BLaER1 (cell line): ENCODE results near the gene TTC23.
"Not testable (repeated sequence)": the region's sequence is repeated elsewhere in the genome, so short reads cannot be mapped to it uniquely, and the experiment has no call there.

Source experiments
- H3K27ac ChIP-seq: shearing (Covaris generic); formaldehyde crosslinking; 2 replicates; pipeline ENCODE4 v1.8.1; 2022
- H3K27me3 ChIP-seq: shearing (Covaris generic); formaldehyde crosslinking; 2 replicates; pipeline ENCODE4 v1.8.1; 2022
- H3K36me3 ChIP-seq: shearing (Covaris generic); formaldehyde crosslinking; 2 replicates; pipeline ENCODE4 v1.8.1; 2022
- H3K4me1 ChIP-seq: shearing (Covaris generic); formaldehyde crosslinking; 2 replicates; pipeline ENCODE4 v1.8.1; 2022
- H3K4me2 ChIP-seq: shearing (Covaris generic); formaldehyde crosslinking; 2 replicates; pipeline ENCODE4 v1.8.1; 2022
- H3K4me3 ChIP-seq: shearing (Covaris generic); formaldehyde crosslinking; 2 replicates; pipeline ENCODE4 v1.8.1; 2022
- H3K9ac ChIP-seq: shearing (Covaris generic); formaldehyde crosslinking; 2 replicates; pipeline ENCODE4 v1.8.1; 2022
- H3K9me3 ChIP-seq: shearing (Covaris generic); formaldehyde crosslinking; 2 replicates; pipeline ENCODE4 v1.8.1; 2022
- H4K20me1 ChIP-seq: shearing (Covaris generic); formaldehyde crosslinking; 2 replicates; pipeline ENCODE4 v1.8.1; 2022
- Cebpa-rat ChIP-seq: shearing (Covaris generic); IDR thresholded peaks from 2 replicates; pipeline ENCODE4 v1.8.1; 2022

TTC23 gene

DNA sequence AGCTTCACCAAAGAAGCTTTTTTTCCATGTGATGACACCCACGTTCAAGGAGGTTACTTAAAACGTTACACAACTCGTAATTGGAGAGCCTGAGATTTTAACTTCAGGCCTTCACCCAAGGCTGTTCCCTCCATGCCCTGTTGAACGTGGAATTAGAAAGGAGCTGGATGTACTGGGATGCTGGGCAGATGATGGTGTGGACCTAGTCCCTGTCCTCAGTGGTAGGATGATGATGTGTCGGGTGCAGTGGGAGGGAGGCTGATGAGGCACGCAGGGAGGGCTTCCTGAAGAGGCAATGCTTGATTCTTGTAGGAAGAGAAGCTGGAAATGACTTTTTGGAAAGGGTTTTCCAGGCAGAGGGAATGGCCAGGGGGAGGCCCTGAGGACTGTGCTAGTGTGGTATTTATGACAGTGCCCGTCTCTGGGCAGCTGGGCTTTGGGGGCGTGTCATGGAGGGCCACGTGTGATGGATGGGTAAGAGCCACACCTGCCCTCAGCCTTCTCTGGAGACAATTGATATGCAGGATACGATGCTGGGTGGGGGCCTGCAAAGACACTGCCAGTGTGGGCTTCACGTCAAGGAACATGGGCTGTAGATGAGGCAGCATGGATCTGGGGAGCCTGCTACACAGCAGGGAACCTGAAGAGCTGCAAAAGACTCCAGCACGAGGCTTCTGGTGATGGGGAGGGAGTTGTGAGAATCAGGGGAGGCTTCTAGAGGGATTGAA, 129.2 kb downstream of the TTC23 start:
- Histone ChIP-seq H3K4me3 (no peak overlapping the region), H4K20me1 (no peaks in the 10 kb centered on the region), H3K27me3 (no peaks in the 10 kb centered on the region), H3K4me1 (peaks cover 41% of the 10 kb centered on the region), H3K27ac (no peak overlapping the region), H3K4me2 (no peak overlapping the region), H3K9ac (no peak overlapping the region), H3K36me3 (no peaks in the 10 kb centered on the region), H3K9me3 (no peaks in the 10 kb centered on the region)
- TF ChIP-seq Cebpa-rat: no peak

DNA sequence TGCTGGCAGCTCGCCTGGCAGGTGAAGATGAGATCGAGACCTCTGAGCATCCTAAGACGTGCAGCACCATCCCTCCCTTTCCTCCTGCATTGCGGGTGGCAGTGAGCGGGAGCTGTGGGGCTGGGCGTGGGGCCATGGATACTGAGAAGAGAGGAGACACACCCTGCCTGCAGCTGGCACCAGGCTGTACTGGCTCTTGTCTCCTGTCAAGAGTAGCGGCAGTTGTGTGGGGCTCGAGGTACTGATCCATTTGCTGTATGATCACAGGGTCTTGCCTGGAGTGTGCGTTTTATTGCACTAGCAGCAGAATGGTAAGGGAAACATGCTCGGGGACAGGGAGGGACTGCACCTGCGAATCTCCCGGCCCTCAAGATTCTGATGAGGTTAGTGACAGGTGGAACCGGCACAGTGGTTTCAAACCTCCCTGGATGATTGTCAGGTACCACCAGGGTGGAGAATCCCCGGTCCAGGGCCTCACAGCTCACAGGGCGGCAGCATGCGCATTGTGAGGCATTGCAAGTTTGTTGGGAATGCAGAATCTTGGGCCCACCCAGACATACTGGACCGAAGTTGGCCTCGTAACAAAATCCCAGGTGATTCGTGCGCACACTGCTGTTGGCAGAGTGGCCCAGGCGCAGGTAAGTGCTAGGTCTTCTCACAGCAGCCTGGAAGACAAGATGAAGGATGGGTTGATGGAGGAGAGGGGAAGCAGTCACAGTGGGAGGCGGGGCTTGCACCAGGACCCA, 130.4 kb downstream of the TTC23 start:
- no peak overlapping the region for H3K27ac ChIP-seq
- H3K9ac ChIP-seq: no peak overlapping the region
- no peaks in the 10 kb centered on the region for H3K9me3 ChIP-seq
- H3K4me3 ChIP-seq: no peak overlapping the region
- H3K27me3 ChIP-seq: no peaks in the 10 kb centered on the region
- H4K20me1 ChIP-seq: no peaks in the 10 kb centered on the region
- no peak for TF ChIP-seq Cebpa-rat
- no peaks in the 10 kb centered on the region for H3K36me3 ChIP-seq
- H3K4me2 ChIP-seq: no peak overlapping the region
- H3K4me1 ChIP-seq: peaks cover 30% of the 10 kb centered on the region

DNA sequence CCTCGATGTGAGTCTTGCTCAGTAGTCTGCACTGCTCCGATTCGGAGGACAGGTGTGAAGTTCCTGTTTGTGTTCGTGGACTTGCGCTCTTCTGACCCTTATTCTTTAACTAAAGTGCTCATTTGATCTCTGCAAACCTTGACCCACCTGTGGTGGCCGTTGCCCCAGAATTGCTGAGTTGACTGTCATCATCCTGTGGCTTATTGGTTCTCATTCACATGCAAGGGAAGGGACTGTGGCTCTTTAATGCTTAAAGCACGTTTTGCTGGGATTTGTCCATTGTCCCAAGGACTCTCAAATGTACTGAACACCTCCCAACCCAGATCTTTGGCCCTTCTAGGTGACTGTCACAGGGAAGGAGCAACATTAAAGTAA, 131.1 kb downstream of the TTC23 start:
- H3K4me2 ChIP-seq: no peak overlapping the region
- no peak for TF ChIP-seq Cebpa-rat
- no peaks in the 10 kb centered on the region for H3K9me3 ChIP-seq
- H4K20me1 ChIP-seq: no peaks in the 10 kb centered on the region
- H3K4me3 ChIP-seq: no peak overlapping the region
- no peaks in the 10 kb centered on the region for H3K27me3 ChIP-seq
- no peaks in the 10 kb centered on the region for H3K36me3 ChIP-seq
- H3K4me1 ChIP-seq: peaks cover 23% of the 10 kb centered on the region
- H3K27ac ChIP-seq: no peak overlapping the region
- no peak overlapping the region for H3K9ac ChIP-seq

DNA sequence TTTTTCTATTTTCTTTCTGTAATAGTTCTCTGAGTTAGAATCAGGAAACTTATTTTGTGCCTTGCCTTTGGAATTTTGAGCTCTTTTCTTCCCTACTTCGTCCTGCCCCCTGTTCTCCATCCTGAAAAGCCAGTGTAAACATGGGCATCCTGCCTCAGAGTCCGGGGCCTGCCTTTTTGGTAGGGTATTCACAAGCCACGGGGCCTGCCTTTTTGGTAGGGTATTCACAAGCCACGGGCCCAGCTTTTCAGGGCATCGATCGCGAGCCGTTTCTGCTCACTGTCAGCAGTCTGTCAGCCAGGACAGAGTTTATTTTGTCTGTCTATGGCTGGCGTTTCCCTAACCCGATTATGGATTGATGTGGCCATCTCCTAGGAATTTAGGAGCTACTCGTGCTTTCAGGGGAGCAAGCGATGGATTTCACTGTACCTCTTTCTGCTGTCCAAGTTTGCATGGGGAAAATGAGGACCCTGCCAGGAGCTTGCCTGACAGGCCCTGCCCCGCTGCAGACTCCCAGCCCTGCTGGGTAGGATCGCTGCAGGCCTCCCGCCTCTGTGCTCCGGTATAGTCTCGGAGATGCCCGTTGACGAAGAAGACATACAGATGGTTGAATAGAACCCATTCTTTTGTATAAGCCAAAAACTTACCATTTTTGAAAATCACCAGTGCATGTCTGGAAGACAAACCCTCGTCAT, 131.7 kb downstream of the TTC23 start:
- Histone ChIP-seq H3K4me1 (peaks cover 18% of the 10 kb centered on the region), H3K4me2 (no peak overlapping the region), H3K9me3 (no peaks in the 10 kb centered on the region), H4K20me1 (no peaks in the 10 kb centered on the region), H3K4me3 (no peak overlapping the region), H3K36me3 (no peaks in the 10 kb centered on the region), H3K27ac (no peak overlapping the region), H3K27me3 (no peaks in the 10 kb centered on the region), H3K9ac (no peak overlapping the region)
- TF ChIP-seq Cebpa-rat: no peak

DNA sequence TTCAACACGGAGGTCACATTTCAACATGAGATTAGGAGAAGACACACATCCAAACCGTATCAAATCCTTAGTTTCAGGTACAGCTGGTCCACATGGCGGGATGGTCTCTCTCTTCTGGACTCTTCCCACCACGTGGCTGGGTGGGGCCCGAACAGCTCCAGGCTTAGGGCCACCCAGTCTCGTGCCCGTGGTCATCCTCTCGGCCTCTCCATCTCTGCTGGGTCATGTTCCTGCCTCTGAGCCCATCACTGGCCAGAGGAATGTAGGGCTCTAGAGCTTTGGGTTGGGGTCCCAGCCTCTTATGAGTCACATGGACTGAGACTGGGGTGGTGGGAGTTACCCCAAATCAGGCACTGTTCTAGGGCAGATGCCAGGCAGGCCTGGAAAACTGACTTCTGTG, 132.3 kb downstream of the TTC23 start:
- Histone ChIP-seq H3K9me3 (no peaks in the 10 kb centered on the region), H3K27ac (no peak overlapping the region), H4K20me1 (no peaks in the 10 kb centered on the region), H3K36me3 (no peaks in the 10 kb centered on the region), H3K4me2 (no peak overlapping the region), H3K4me3 (no peak overlapping the region), H3K9ac (no peak overlapping the region), H3K27me3 (no peaks in the 10 kb centered on the region), H3K4me1 (peaks cover 14% of the 10 kb centered on the region)
- TF ChIP-seq Cebpa-rat: no peak

DNA sequence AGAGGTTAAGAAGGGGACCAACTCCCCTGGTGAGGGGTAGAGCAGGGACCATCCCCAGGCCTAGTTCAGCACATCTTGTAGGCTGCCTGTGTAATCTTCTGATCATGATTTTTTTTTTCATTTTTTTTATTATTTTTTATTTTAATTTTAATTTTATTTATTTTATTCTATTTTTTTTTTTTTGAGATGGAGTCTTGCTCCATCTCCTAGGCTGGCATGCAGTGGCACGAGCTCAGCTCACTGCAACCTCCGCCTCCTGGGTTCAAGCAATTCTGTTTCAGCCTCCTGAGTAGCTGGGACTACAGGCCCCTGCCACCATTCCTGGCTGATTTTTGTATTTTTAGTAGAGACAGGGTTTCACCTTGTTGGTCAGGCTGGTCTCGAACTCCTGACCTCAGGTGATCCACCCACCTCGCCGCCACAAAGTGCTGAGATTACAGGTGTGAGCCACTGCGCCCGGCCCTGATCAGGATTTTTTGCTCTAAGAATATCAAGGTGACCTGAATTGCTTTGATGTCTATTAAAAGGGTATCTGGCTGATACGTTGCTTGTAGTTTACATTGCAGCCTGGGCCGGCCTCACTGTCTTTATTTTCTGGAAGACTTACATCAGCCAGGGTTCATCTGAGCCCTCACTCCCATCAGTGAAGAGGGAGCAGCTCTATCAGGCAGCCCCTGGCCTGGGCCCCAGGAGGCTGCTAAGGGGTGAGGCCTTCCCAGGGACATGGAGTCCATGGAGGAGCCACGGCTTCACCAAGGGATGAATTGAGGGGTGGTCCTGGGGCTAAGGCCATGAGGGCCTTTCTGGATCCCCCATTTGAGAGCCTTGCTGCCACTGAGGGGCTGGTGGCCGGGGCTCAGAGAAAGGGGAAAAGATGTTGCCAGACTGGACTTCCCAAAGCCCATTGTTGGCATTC, 133.8 kb downstream of the TTC23 start:
- no peaks in the 10 kb centered on the region for H3K36me3 ChIP-seq
- no peak overlapping the region for H3K9ac ChIP-seq
- no peaks in the 10 kb centered on the region for H3K9me3 ChIP-seq
- H3K4me2 ChIP-seq: no peak overlapping the region
- no peak for TF ChIP-seq Cebpa-rat
- no peaks in the 10 kb centered on the region for H4K20me1 ChIP-seq
- no peak overlapping the region for H3K4me3 ChIP-seq
- no peak overlapping the region for H3K27ac ChIP-seq
- H3K4me1 ChIP-seq: no peaks in the 10 kb centered on the region
- no peaks in the 10 kb centered on the region for H3K27me3 ChIP-seq

DNA sequence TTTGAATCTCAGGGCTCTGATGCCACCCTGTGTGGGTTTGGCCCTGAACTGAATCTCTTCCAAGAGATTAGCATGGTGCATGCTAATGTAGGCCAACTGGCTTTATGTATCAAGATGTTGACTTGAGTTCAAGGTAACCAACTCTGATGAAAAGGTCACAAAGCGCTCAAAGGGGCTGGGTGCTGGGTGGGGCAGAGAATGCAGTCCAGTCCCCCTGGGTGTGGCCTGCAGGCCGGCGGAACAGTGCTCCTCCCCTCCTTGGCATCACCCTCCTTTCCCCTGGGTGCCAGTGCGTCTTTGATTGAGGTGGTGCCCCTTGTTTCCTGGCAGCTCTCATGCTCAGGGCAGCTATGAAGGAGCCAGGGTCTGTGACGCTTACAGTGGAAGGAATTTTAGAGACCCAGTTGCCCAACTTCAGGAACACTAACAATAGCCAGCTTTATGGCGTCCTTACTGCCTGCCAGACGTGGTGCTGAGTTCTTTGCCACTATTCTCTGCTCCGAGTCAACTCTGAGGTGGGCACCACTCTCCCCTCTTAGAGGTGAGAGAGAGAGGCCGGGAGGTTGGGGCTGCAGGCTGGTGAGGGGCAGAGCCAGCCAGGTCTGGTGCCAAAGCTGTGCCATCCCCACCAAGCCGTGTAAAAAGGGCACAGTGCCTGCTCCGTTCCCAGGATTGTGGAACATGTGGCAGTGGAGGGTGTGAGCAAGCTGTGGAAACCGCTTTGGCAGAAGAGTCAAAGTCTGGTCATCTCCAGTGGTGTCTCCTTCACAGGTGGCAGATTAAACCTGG, 134.7 kb downstream of the TTC23 start:
- H3K36me3 ChIP-seq: no peaks in the 10 kb centered on the region
- H3K4me1 ChIP-seq: no peaks in the 10 kb centered on the region
- no peaks in the 10 kb centered on the region for H3K9me3 ChIP-seq
- H3K4me2 ChIP-seq: no peak overlapping the region
- no peaks in the 10 kb centered on the region for H4K20me1 ChIP-seq
- H3K27ac ChIP-seq: no peak overlapping the region
- H3K27me3 ChIP-seq: no peaks in the 10 kb centered on the region
- no peak overlapping the region for H3K4me3 ChIP-seq
- no peak for TF ChIP-seq Cebpa-rat
- no peak overlapping the region for H3K9ac ChIP-seq

DNA sequence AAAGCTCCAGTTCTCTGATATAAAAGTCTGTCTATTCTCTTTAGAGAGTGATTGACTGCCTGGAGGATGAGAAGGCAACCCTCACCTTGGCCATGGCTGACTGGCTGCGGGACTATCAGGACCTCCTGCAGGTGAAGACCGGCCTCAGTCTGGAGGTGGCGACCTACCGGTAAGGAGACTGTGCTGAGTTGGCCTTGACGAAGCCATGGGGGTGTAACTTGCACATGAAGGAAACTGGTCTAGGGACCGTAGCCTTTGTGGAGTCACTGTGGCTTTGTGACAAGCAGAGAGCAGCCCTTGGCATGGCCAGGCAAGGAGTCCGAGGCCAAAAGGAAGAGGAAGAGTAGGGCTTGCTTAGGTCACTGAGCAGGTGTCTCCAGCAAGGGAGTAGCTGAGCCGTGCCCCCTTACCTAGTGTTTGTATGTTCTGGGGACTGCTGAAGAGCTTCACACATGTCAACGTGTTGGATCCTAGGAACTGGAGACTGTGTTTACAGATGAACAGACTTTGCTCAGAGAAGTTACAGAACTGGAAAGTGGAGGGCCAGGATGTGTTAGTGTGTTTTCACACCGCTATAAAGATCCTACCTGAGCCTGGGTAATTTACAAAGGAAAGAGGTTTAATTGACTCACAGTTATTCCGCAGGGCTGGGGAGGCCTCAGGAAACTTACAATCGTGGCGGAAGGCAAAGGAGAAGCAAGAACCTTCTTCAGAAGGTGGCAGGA, 135.7 kb downstream of the TTC23 start:
- Histone ChIP-seq H3K4me3 (no peak overlapping the region), H3K9ac (no peak overlapping the region), H4K20me1 (no peaks in the 10 kb centered on the region), H3K36me3 (no peaks in the 10 kb centered on the region), H3K27me3 (no peaks in the 10 kb centered on the region), H3K27ac (no peak overlapping the region), H3K4me2 (no peak overlapping the region), H3K9me3 (no peaks in the 10 kb centered on the region), H3K4me1 (no peaks in the 10 kb centered on the region; the same call in 1 of the 2 replicates)
- no peak for TF ChIP-seq Cebpa-rat

DNA sequence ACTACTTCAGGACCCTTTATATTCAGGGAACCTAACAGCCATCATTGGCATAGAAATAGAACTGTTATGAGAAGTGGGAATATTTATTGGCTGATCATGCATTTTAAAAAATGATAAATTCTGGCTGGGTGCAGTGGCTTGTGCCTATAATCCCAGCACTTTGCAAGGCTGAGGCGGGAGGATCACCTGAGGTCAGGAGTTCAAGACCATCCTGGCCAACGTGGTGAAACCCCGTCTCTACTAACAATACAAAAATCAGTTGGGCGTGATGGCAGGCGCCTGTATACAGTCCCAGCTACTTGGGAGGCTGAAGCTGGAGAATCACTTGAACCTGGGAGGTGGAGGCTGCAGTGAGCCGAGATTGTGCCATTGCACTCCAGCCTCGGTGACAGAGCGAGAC, 137.7 kb downstream of the TTC23 start:
- not testable (repeated sequence) for H3K4me3 ChIP-seq, H3K4me2 ChIP-seq, H3K9me3 ChIP-seq, H3K9ac ChIP-seq, H3K27ac ChIP-seq, H3K36me3 ChIP-seq, H4K20me1 ChIP-seq, H3K27me3 ChIP-seq
- peaks cover 17% of the 10 kb centered on the region for H3K4me1 ChIP-seq
